Vagina (tissue), 2 donors: ENCODE data around the gene RPL37A.

Experiments used
- POLR2A ChIP-seq, 2 donors: fragments of 450-650 bp; IDR thresholded peaks; one replicate each; pipeline ENCODE4 v1.6.1; 2017; ENCODE audit warnings: antibody characterized with exemption in 2 of 2, mild to moderate bottlenecking in 2 of 2, moderate library complexity in 2 of 2
- POLR2AphosphoS5 ChIP-seq, 2 donors: sonication (generic); formaldehyde crosslinking; IDR thresholded peaks; one replicate each; pipeline ENCODE4 v1.9.0; 2017; ENCODE audit warnings: antibody characterized with exemption in 2 of 2, mild to moderate bottlenecking in 2 of 2, low read depth in 1 of 2; ENCODE audit not compliant: insufficient read depth in 1 of 2
- TF ChIP-seq, protein P1 (sequence below), 3 experiments: fragments of 450-650 bp in 2 of 3; fragments of 200-600 bp in 1 of 3; sonication (generic) in 1 of 3; IDR thresholded peaks; one replicate each; pipeline ENCODE4 v1.5.1; 2017 to 2019; ENCODE audit warnings: antibody characterized with exemption in 3 of 3, mild to moderate bottlenecking in 2 of 3, moderate library complexity in 2 of 3

DNA sequence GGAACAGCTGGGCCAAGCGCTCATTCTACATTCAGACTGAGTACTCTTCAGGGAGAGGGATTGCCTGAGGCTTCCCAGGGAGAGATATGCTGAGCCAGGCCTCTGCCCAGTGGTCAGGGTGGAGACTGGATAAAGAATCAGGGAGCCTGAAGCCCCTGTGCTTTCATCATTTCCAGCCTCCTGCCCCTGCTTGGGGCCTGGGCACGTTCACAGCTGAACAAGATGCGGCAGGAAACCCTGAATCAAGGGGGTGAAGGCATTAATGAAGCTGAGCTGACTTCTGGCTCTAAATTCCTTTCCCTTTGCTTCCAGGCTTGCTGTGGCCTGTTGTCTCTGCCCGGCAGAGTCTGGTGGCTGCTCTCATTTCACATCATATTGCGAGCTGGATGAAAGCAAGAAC, 35.0 kb downstream of the RPL37A start:
- TF ChIP-seq, protein P1, sequence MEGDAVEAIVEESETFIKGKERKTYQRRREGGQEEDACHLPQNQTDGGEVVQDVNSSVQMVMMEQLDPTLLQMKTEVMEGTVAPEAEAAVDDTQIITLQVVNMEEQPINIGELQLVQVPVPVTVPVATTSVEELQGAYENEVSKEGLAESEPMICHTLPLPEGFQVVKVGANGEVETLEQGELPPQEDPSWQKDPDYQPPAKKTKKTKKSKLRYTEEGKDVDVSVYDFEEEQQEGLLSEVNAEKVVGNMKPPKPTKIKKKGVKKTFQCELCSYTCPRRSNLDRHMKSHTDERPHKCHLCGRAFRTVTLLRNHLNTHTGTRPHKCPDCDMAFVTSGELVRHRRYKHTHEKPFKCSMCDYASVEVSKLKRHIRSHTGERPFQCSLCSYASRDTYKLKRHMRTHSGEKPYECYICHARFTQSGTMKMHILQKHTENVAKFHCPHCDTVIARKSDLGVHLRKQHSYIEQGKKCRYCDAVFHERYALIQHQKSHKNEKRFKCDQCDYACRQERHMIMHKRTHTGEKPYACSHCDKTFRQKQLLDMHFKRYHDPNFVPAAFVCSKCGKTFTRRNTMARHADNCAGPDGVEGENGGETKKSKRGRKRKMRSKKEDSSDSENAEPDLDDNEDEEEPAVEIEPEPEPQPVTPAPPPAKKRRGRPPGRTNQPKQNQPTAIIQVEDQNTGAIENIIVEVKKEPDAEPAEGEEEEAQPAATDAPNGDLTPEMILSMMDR (IDR thresholded peaks at IDR 0.05), result no peak
- no peak for TF ChIP-seq POLR2A (IDR thresholded peaks at IDR 0.05)
- no peak for TF ChIP-seq POLR2AphosphoS5 (IDR thresholded peaks at IDR 0.05; ENCODE audit: insufficient read depth in 1 of 2, low read depth in 1 of 2)
